Upper lobe of right lung (tissue), 1 donor: ENCODE measurements around the gene CFAP54. TPM values are rescaled to one million over a fixed set of nuclear protein-coding genes. Genes with fewer than 3 reads are reported as not detected.
A peak's percentile ranks its signal among the peaks of the same experiment; 100 is the strongest.

Experiments used
- ATAC-seq: fragments of 200-7000 bp; cut with Tn5 transposase; one replicate; pipeline ENCODE4 v1.9.1; 2020; ENCODE audit warnings: mild to moderate bottlenecking, moderate library complexity
- DNase-seq: peaks from one replicate; pipeline ENCODE4 v3.0.0-alpha.2; 2020
- H3K27ac ChIP-seq: fragments of 200-600 bp; one replicate; pipeline ENCODE4 v1.8.0; 2022
- H3K27me3 ChIP-seq: fragments of 200-600 bp; one replicate; pipeline ENCODE4 v1.8.0; 2022; ENCODE audit warnings: mild to moderate bottlenecking
- H3K36me3 ChIP-seq: fragments of 200-600 bp; one replicate; pipeline ENCODE4 v1.8.0; 2022
- H3K4me1 ChIP-seq: fragments of 200-600 bp; one replicate; pipeline ENCODE4 v1.8.0; 2022
- H3K4me3 ChIP-seq: fragments of 200-600 bp; one replicate; pipeline ENCODE4 v1.8.0; 2022; ENCODE audit warnings: mild to moderate bottlenecking
- H3K9me3 ChIP-seq: fragments of 200-600 bp; one replicate; pipeline ENCODE4 v1.8.0; 2022
- intact Hi-C: fragments of 100-400 bp; cut with DNase I; formaldehyde crosslinking; loops from one replicate; pipeline ENCODE4 v1.11.0; 2022
- total RNA-seq: library from RNA; stranded (reverse); fragmentation: NEBNext Ultra II Directional; extraction: Animal tissue kit (Norgen Biotek cat#: 25700); gene quantifications from one replicate; pipeline ENCODE4 v1.2.1, GENCODE V29; 2021
- TF ChIP-seq, protein P1 (sequence below): fragments of 200-600 bp; IDR thresholded peaks from one replicate; pipeline ENCODE4 v1.8.0; 2022; ENCODE audit warnings: antibody characterized with exemption
- donor health status: DM: no; HTN: yes; CAD: no; lungs with severe emphysema.

Gene CFAP54
- total RNA-seq, 1 donor from 2014 or later: 0.75 TPM

DNA sequence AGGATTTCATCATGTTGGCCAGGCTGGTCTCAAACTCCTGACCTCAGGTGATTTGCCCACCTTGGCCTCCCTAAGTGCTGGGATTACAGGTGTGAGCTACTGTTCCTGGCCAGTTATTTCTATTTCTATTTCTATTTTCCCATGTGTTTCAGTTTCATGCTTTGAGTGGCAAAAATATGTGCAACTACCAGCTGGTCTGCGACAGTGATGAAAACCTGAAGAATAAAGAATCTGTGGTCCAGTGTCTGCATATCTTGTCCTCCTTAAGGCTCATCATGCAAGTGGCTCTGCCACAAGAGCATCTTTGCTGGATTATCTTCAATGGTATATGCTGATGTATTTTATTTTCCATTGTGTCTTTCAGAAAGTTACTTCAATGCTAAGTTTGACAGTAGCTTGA lies 17.4 kb downstream of the CFAP54 start:
- Histone ChIP-seq H3K4me1 (peaks cover 8% of the 10 kb centered on the region), H3K9me3 (no peaks in the 10 kb centered on the region), H3K27ac (no peak overlapping the region), H3K36me3 (no peaks in the 10 kb centered on the region), H3K27me3 (no peaks in the 10 kb centered on the region), H3K4me3 (no peak overlapping the region)
- ATAC-seq (no peak), DNase-seq (no peak)
- TF ChIP-seq, protein P1, sequence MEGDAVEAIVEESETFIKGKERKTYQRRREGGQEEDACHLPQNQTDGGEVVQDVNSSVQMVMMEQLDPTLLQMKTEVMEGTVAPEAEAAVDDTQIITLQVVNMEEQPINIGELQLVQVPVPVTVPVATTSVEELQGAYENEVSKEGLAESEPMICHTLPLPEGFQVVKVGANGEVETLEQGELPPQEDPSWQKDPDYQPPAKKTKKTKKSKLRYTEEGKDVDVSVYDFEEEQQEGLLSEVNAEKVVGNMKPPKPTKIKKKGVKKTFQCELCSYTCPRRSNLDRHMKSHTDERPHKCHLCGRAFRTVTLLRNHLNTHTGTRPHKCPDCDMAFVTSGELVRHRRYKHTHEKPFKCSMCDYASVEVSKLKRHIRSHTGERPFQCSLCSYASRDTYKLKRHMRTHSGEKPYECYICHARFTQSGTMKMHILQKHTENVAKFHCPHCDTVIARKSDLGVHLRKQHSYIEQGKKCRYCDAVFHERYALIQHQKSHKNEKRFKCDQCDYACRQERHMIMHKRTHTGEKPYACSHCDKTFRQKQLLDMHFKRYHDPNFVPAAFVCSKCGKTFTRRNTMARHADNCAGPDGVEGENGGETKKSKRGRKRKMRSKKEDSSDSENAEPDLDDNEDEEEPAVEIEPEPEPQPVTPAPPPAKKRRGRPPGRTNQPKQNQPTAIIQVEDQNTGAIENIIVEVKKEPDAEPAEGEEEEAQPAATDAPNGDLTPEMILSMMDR: no peak
- intact Hi-C loops: no loop called here

DNA sequence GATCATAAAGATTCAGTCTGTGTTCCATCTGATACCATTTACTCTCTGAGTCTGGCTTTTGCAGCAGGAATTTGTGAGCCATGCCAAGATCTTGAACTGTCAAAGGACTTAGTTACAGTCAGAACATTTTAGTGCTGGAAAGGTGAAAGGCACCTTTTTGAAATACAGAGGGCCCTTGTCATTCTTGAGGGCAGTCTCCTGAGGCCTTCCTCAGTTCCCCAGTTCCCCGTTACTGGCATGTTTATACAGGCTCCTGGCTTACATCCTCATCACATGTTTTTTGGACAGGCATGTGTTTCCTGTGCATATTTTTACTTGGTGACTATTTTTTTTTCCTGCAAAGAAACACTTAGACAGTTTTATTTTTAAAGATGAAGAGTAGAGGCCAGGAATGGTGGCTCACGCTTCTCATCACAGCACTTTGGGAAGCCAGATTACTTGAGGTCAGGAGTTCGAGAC lies 21.0 kb downstream of the CFAP54 start:
- intact Hi-C loops: no loop called here
- DNase-seq (no peak), ATAC-seq (no peak)
- no peaks in the 10 kb centered on the region for H3K27me3 ChIP-seq
- H3K4me1 ChIP-seq: no peaks in the 10 kb centered on the region
- TF ChIP-seq, protein P1: no peak
- no peaks in the 10 kb centered on the region for H3K9me3 ChIP-seq
- H3K4me3 ChIP-seq: no peak overlapping the region
- peak overlapping the region; percentile 36 for H3K27ac ChIP-seq
- H3K36me3 ChIP-seq: no peaks in the 10 kb centered on the region

DNA sequence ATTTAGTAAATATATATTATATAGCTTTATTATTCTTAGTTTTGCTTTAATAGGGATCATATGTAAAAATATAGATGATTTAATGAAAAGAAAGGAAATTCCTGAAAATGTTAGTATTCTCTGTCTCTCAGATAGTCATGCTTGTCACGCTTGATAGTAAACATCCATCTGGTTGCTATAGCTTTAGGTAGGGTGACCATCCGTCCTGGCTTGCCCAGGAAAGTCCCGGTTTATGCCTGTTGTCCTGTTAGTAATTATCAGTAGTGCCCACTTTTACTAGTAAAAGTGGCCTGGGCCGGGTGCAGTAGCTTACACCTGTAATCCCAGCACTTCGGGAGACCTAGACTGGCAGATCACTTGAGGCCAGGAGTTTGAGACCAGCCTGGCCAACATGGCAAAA lies 23.8 kb downstream of the CFAP54 start:
- Histone ChIP-seq H3K4me3 (no peak overlapping the region), H3K36me3 (no peaks in the 10 kb centered on the region), H3K27me3 (no peaks in the 10 kb centered on the region), H3K4me1 (peaks cover 4% of the 10 kb centered on the region), H3K9me3 (no peaks in the 10 kb centered on the region), H3K27ac (no peak overlapping the region)
- TF ChIP-seq, protein P1: no peak
- ATAC-seq: no peak
- DNase-seq: no peak
- intact Hi-C loops: no loop called here

DNA sequence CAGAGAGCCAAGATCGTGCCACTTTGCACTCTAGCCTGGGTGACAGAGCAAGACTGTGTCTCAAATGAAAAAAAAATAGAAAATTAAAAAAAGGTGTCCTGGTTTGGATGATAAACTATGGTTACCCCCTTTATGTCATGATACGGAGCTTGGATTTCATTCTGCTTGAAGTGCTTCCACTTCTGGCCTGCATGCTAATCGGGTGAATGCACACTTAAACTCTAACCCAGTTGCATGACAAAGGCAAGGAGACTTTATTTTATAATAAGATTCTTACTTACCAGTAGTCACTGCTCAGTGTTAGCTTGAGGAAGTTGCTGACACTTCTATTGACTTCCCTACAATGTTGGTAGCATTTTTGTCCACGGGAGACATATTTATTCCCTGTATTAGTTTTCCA lies 24.3 kb downstream of the CFAP54 start:
- intact Hi-C loops: no loop called here
- TF ChIP-seq, protein P1: no peak
- ATAC-seq: no peak
- Histone ChIP-seq H3K36me3 (no peaks in the 10 kb centered on the region), H3K4me1 (peaks cover 4% of the 10 kb centered on the region), H3K9me3 (no peaks in the 10 kb centered on the region), H3K4me3 (no peak overlapping the region), H3K27ac (no peak overlapping the region), H3K27me3 (no peaks in the 10 kb centered on the region)
- no peak for DNase-seq

DNA sequence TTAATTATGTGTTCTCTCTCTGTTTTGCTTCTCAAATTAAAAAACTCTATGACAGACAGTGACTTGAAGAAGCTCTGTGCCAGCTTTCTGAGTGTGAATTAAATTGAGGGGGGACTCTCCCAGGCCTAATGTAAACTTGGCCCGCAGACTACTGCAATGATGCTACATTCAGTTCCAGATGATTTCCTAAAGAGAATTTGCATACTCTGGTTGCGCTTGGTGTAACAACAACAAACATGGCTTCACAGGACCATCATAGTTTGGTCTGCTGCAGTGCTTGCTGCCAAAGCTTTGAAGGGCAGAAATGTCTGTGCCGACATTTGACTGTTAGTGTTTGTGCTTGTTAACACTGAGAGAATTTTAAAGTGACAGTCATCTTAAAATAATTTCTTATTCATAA lies 25.0 kb downstream of the CFAP54 start:
- TF ChIP-seq, protein P1: no peak
- no peak for ATAC-seq
- no peaks in the 10 kb centered on the region for H3K9me3 ChIP-seq
- H3K27me3 ChIP-seq: no peaks in the 10 kb centered on the region
- H3K36me3 ChIP-seq: no peaks in the 10 kb centered on the region
- H3K4me3 ChIP-seq: no peak overlapping the region
- DNase-seq: no peak
- no peak overlapping the region for H3K27ac ChIP-seq
- H3K4me1 ChIP-seq: peaks cover 4% of the 10 kb centered on the region
- intact Hi-C loops: no loop called here
